Activated CD4-positive, alpha-beta memory T cell treated with anti-CD3 and anti-CD28 coated beads for 36 hours (primary cell): ENCODE measurements around the gene SMIM35. TPM values are rescaled to one million over a fixed set of nuclear protein-coding genes. Genes with fewer than 3 reads are reported as not detected.
A peak's percentile ranks its signal among the peaks of the same experiment; 100 is the strongest.

Source experiments
- CTCF ChIA-PET: fragments of 350-600 bp; sonication (Branson Sonifier 250); formaldehyde crosslinking; loops from one replicate; lab custom pipeline; 2021; ENCODE audit warnings: antibody characterized with exemption, inconsistent platforms; lab: Charles Lee
- POLR2A ChIA-PET: fragments of 350-600 bp; sonication (Branson Sonifier 250); formaldehyde crosslinking; loops from one replicate; lab custom pipeline; 2021; ENCODE audit warnings: antibody characterized with exemption; lab: Charles Lee
- DNase-seq: peaks from one replicate; pipeline ENCODE4 v3.0.0-alpha.2; 2020
- H3K27ac Mint-ChIP-seq: one replicate; pipeline ENCODE4 v1.8.0; 2021; ENCODE audit warnings: mixed read lengths
- H3K27me3 Mint-ChIP-seq: one replicate; pipeline ENCODE4 v1.8.0; 2021; ENCODE audit warnings: mixed read lengths
- H3K36me3 Mint-ChIP-seq: one replicate; pipeline ENCODE4 v1.8.0; 2021; ENCODE audit warnings: mixed read lengths
- H3K4me1 Mint-ChIP-seq: one replicate; pipeline ENCODE4 v1.8.0; 2021; ENCODE audit warnings: low read depth, mixed read lengths
- H3K4me3 Mint-ChIP-seq: one replicate; pipeline ENCODE4 v1.8.0; 2021; ENCODE audit warnings: mild to moderate bottlenecking, mixed read lengths
- H3K9me3 Mint-ChIP-seq: one replicate; pipeline ENCODE4 v1.8.0; 2021; ENCODE audit warnings: mixed read lengths
- intact Hi-C: fragments of 100-400 bp; cut with micrococcal nuclease; formaldehyde crosslinking; loops from one replicate; pipeline ENCODE4 v1.15.1; 2023
- total RNA-seq, 2 experiments: library from RNA; stranded (reverse); gene quantifications; one replicate each; pipeline ENCODE4 v1.2.3, GENCODE V29; 2021

Gene SMIM35
- total RNA-seq, result under 1 TPM; 0.22 to 0.40 TPM

GRCh38 chr11:118086913-118087768, at the start of gene SMIM35:
Gene SMIM35, minus strand, starts transcription at chr11:118086963. Its CDS starts 206 bp downstream, at chr11:118086757.
- no peaks in the 10 kb centered on the region for H3K4me1 Mint-ChIP-seq
- ChIA-PET POLR2A (no interaction called here), CTCF (interaction anchor here (1.0 to 1.1 kb wide), 2 partner anchors 35 to 84 kb away, joined by 3 to 4 read pairs; no protein-coding TSS in a partner anchor)
- peaks cover 2% of the 10 kb centered on the region for H3K36me3 Mint-ChIP-seq
- no peak for DNase-seq
- H3K27me3 Mint-ChIP-seq, result peaks cover 5% of the 10 kb centered on the region
- H3K27ac Mint-ChIP-seq, result no peak within 1 kb of the TSS
- intact Hi-C loops, result no loop called here
- no peak within 1 kb of the TSS for H3K4me3 Mint-ChIP-seq
- peaks cover 31% of the 10 kb centered on the region for H3K9me3 Mint-ChIP-seq

GRCh38 chr11:118136341-118136740, 49.6 kb upstream of the SMIM35 start:
- no peak for DNase-seq
- Mint-ChIP-seq H3K9me3 (no peaks in the 10 kb centered on the region), H3K27ac (no peak overlapping the region), H3K27me3 (peaks cover 12% of the 10 kb centered on the region), H3K4me1 (no peaks in the 10 kb centered on the region), H3K4me3 (no peak overlapping the region), H3K36me3 (no peaks in the 10 kb centered on the region)
- CTCF ChIA-PET, result no interaction called here
- POLR2A ChIA-PET, result no interaction called here
- intact Hi-C loops, result no loop called here

GRCh38 chr11:118135796-118136165, 49.0 kb upstream of the SMIM35 start:
- POLR2A ChIA-PET, result no interaction called here
- intact Hi-C loops, result no loop called here

GRCh38 chr11:118135051-118135795, 48.5 kb upstream of the SMIM35 start:
- Mint-ChIP-seq H3K27ac (no peak overlapping the region), H3K4me3 (no peak overlapping the region), H3K27me3 (peaks cover 8% of the 10 kb centered on the region), H3K36me3 (no peaks in the 10 kb centered on the region), H3K9me3 (no peaks in the 10 kb centered on the region), H3K4me1 (no peaks in the 10 kb centered on the region)
- POLR2A ChIA-PET, result no interaction called here
- intact Hi-C loops, result no loop called here
- DNase-seq, result no peak
- CTCF ChIA-PET, result no interaction called here

More at GRCh38 chr11:118135796-118136165, 49.0 kb upstream of the SMIM35 start:
- Mint-ChIP-seq H3K27ac (no peak overlapping the region), H3K27me3 (peaks cover 10% of the 10 kb centered on the region), H3K9me3 (no peaks in the 10 kb centered on the region), H3K4me1 (no peaks in the 10 kb centered on the region), H3K4me3 (no peak overlapping the region), H3K36me3 (no peaks in the 10 kb centered on the region)
- CTCF ChIA-PET, result no interaction called here
- no peak for DNase-seq

GRCh38 chr11:118133816-118134215, 47.1 kb upstream of the SMIM35 start:
- Mint-ChIP-seq H3K36me3 (no peaks in the 10 kb centered on the region), H3K4me1 (no peaks in the 10 kb centered on the region), H3K4me3 (no peak overlapping the region), H3K9me3 (no peaks in the 10 kb centered on the region), H3K27me3 (peaks cover 14% of the 10 kb centered on the region), H3K27ac (no peak overlapping the region)
- intact Hi-C loops, result no loop called here
- no peak for DNase-seq
- POLR2A ChIA-PET, result no interaction called here
- CTCF ChIA-PET, result interaction anchor here (0.6 to 1.5 kb wide), 2 partner anchors 10 to 411 kb away, joined by 4 to 5 read pairs; no protein-coding TSS in a partner anchor

- intact Hi-C loops, result no loop called here
- peaks cover 14% of the 10 kb centered on the region for H3K27me3 Mint-ChIP-seq
- peak overlapping the region; percentile 1 for H3K27ac Mint-ChIP-seq
- POLR2A ChIA-PET, result no interaction called here
- CTCF ChIA-PET, result no interaction called here
- no peaks in the 10 kb centered on the region for H3K36me3 Mint-ChIP-seq
- no peaks in the 10 kb centered on the region for H3K4me1 Mint-ChIP-seq
- H3K4me3 Mint-ChIP-seq, result no peak overlapping the region
- DNase-seq, result no peak
- no peaks in the 10 kb centered on the region for H3K9me3 Mint-ChIP-seq
Observed at GRCh38 chr11:118132385-118133151, 45.8 kb upstream of the SMIM35 start.

GRCh38 chr11:118129471-118130172, 42.9 kb upstream of the SMIM35 start:
- Mint-ChIP-seq H3K4me3 (no peak overlapping the region), H3K36me3 (no peaks in the 10 kb centered on the region), H3K4me1 (peaks cover 2% of the 10 kb centered on the region), H3K27ac (no peak overlapping the region), H3K9me3 (no peaks in the 10 kb centered on the region), H3K27me3 (peaks cover 11% of the 10 kb centered on the region)
- ChIA-PET CTCF (no interaction called here), POLR2A (no interaction called here)
- intact Hi-C loops, result no loop called here
- DNase-seq, result no peak

- no peak for DNase-seq
- H3K27ac Mint-ChIP-seq, result no peak overlapping the region
- H3K4me1 Mint-ChIP-seq, result peaks cover 2% of the 10 kb centered on the region
- CTCF ChIA-PET, result no interaction called here
- no peak overlapping the region for H3K4me3 Mint-ChIP-seq
- H3K36me3 Mint-ChIP-seq, result no peaks in the 10 kb centered on the region
- H3K27me3 Mint-ChIP-seq, result peaks cover 8% of the 10 kb centered on the region
- POLR2A ChIA-PET, result no interaction called here
- H3K9me3 Mint-ChIP-seq, result no peaks in the 10 kb centered on the region
- intact Hi-C loops, result no loop called here
Observed at GRCh38 chr11:118128721-118129470, 42.1 kb upstream of the SMIM35 start.

GRCh38 chr11:118128310-118128709, 41.5 kb upstream of the SMIM35 start:
- ChIA-PET CTCF (interaction anchor here (1.1 kb wide), 1 partner anchor 43 kb away, joined by 4 read pairs; no protein-coding TSS in a partner anchor), POLR2A (no interaction called here)
- Mint-ChIP-seq H3K36me3 (no peaks in the 10 kb centered on the region), H3K27me3 (peaks cover 6% of the 10 kb centered on the region), H3K4me1 (peaks cover 2% of the 10 kb centered on the region), H3K4me3 (no peak overlapping the region), H3K27ac (no peak overlapping the region), H3K9me3 (no peaks in the 10 kb centered on the region)
- no peak for DNase-seq
- intact Hi-C loops, result no loop called here

GRCh38 chr11:118126082-118126838, 39.5 kb upstream of the SMIM35 start:
- H3K36me3 Mint-ChIP-seq, result no peaks in the 10 kb centered on the region
- H3K4me1 Mint-ChIP-seq, result peaks cover 2% of the 10 kb centered on the region
- POLR2A ChIA-PET, result no interaction called here
- H3K9me3 Mint-ChIP-seq, result no peaks in the 10 kb centered on the region
- CTCF ChIA-PET, result interaction anchor here (1.6 kb wide), 1 partner anchor 45 kb away, joined by 8 read pairs; no protein-coding TSS in a partner anchor
- intact Hi-C loops, result no loop called here
- no peak for DNase-seq
- H3K27ac Mint-ChIP-seq, result no peak overlapping the region
- H3K4me3 Mint-ChIP-seq, result no peak overlapping the region
- H3K27me3 Mint-ChIP-seq, result peaks cover 6% of the 10 kb centered on the region
